Uterus (tissue), 2 donors: ENCODE data around the gene PSMD12.

Experiments used
- POLR2A ChIP-seq, 2 donors: fragments of 450-650 bp; IDR thresholded peaks; one replicate each; pipeline ENCODE4 v1.6.1; 2016; ENCODE audit warnings: antibody characterized with exemption in 2 of 2, mild to moderate bottlenecking in 1 of 2, moderate library complexity in 1 of 2
- TF ChIP-seq, protein P1 (sequence below), 4 experiments: fragments of 200-600 bp in 2 of 4; fragments of 450-650 bp in 2 of 4; sonication (generic) in 2 of 4; IDR thresholded peaks; one replicate each; pipeline ENCODE4 v1.5.1; 2016 to 2019; ENCODE audit warnings: antibody characterized with exemption in 4 of 4, mild to moderate bottlenecking in 2 of 4, moderate library complexity in 1 of 4

- TF ChIP-seq, protein P1, sequence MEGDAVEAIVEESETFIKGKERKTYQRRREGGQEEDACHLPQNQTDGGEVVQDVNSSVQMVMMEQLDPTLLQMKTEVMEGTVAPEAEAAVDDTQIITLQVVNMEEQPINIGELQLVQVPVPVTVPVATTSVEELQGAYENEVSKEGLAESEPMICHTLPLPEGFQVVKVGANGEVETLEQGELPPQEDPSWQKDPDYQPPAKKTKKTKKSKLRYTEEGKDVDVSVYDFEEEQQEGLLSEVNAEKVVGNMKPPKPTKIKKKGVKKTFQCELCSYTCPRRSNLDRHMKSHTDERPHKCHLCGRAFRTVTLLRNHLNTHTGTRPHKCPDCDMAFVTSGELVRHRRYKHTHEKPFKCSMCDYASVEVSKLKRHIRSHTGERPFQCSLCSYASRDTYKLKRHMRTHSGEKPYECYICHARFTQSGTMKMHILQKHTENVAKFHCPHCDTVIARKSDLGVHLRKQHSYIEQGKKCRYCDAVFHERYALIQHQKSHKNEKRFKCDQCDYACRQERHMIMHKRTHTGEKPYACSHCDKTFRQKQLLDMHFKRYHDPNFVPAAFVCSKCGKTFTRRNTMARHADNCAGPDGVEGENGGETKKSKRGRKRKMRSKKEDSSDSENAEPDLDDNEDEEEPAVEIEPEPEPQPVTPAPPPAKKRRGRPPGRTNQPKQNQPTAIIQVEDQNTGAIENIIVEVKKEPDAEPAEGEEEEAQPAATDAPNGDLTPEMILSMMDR (IDR thresholded peaks at IDR 0.05) = no peak
- no peak for TF ChIP-seq POLR2A (IDR thresholded peaks at IDR 0.05)
These were observed 39.9 kb downstream of the PSMD12 start for GRCh38 chr17:67326440-67326839.
